Activated CD8-positive, alpha-beta T cell treated with anti-CD3 and anti-CD28 coated beads for 36 hours (primary cell): ENCODE data around the gene SH3BP4. TPM values are rescaled to one million over a fixed set of nuclear protein-coding genes. Genes with fewer than 3 reads are reported as not detected.

Experiments
- ATAC-seq: fragments of 200-7000 bp; cut with Tn5 transposase; one replicate; pipeline ENCODE4 v1.10.0; 2021; ENCODE audit warnings: mild to moderate bottlenecking, moderate library complexity
- CTCF ChIA-PET: fragments of 350-600 bp; sonication (Branson Sonifier 250); formaldehyde crosslinking; loops from one replicate; lab custom pipeline; 2021; ENCODE audit warnings: antibody characterized with exemption; lab: Charles Lee
- POLR2A ChIA-PET: fragments of 350-600 bp; sonication (Branson Sonifier 250); formaldehyde crosslinking; loops from one replicate; lab custom pipeline; 2021; ENCODE audit warnings: antibody characterized with exemption; lab: Charles Lee
- DNase-seq: peaks from one replicate; pipeline ENCODE4 v3.0.0-alpha.2; 2020
- H3K27ac Mint-ChIP-seq: one replicate; pipeline ENCODE4 v1.8.0; 2021; ENCODE audit warnings: mild to moderate bottlenecking, mixed read lengths
- H3K27me3 Mint-ChIP-seq: one replicate; pipeline ENCODE4 v1.8.0; 2021; ENCODE audit warnings: mixed read lengths
- H3K36me3 Mint-ChIP-seq: one replicate; pipeline ENCODE4 v1.8.0; 2021; ENCODE audit warnings: low read depth, mixed read lengths
- H3K4me1 Mint-ChIP-seq: one replicate; pipeline ENCODE4 v1.8.0; 2021; ENCODE audit warnings: low read depth, mixed read lengths
- H3K4me3 Mint-ChIP-seq: one replicate; pipeline ENCODE4 v1.8.0; 2021; ENCODE audit warnings: mild to moderate bottlenecking, moderate library complexity, mixed read lengths
- H3K9me3 Mint-ChIP-seq: one replicate; pipeline ENCODE4 v1.8.0; 2021; ENCODE audit warnings: mixed read lengths
- CTCF ChIP-seq: fragments of 200-600 bp; IDR thresholded peaks from one replicate; pipeline ENCODE4 v1.8.0; 2022; ENCODE audit warnings: antibody characterized with exemption, mild to moderate bottlenecking
- intact Hi-C: fragments of 100-400 bp; cut with micrococcal nuclease; formaldehyde crosslinking; loops from one replicate; pipeline ENCODE4 v1.10.0; 2022
- total RNA-seq, 2 experiments: library from RNA; stranded (reverse); gene quantifications; one replicate each; pipeline ENCODE4 v1.2.3, GENCODE V29; 2021

The SH3BP4 gene
- total RNA-seq, 2 experiments from 2014 or later, result 0.14 to 0.54 TPM

GRCh38 chr2:234995332-234996068, 43.7 kb downstream of the SH3BP4 start:
- TF ChIP-seq CTCF, result no peak
- no peaks in the 10 kb centered on the region for H3K36me3 Mint-ChIP-seq
- intact Hi-C loops, result no loop called here
- no peak for DNase-seq
- no peak overlapping the region for H3K27ac Mint-ChIP-seq
- no peaks in the 10 kb centered on the region for H3K9me3 Mint-ChIP-seq
- ChIA-PET CTCF (no interaction called here), POLR2A (no interaction called here)
- no peak for ATAC-seq
- no peak overlapping the region for H3K4me3 Mint-ChIP-seq
- peaks cover 2% of the 10 kb centered on the region for H3K4me1 Mint-ChIP-seq
- peaks cover 10% of the 10 kb centered on the region for H3K27me3 Mint-ChIP-seq

- no peaks in the 10 kb centered on the region for H3K36me3 Mint-ChIP-seq
- POLR2A ChIA-PET, result no interaction called here
- H3K4me1 Mint-ChIP-seq, result peaks cover 2% of the 10 kb centered on the region
These were observed 44.5 kb downstream of the SH3BP4 start for GRCh38 chr2:234996069-234996940.

GRCh38 chr2:234996941-234997270, 45.1 kb downstream of the SH3BP4 start:
- intact Hi-C loops, result no loop called here
- peaks cover 2% of the 10 kb centered on the region for H3K4me1 Mint-ChIP-seq
- no peak for TF ChIP-seq CTCF

More at GRCh38 chr2:234996069-234996940, 44.5 kb downstream of the SH3BP4 start:
- TF ChIP-seq CTCF, result no peak
- no peak overlapping the region for H3K27ac Mint-ChIP-seq
- DNase-seq (no peak), ATAC-seq (no peak)
- H3K4me3 Mint-ChIP-seq, result no peak overlapping the region
- intact Hi-C loops, result no loop called here
- CTCF ChIA-PET, result no interaction called here
- H3K27me3 Mint-ChIP-seq, result peaks cover 10% of the 10 kb centered on the region
- no peaks in the 10 kb centered on the region for H3K9me3 Mint-ChIP-seq

GRCh38 chr2:234997389-234997788, 45.6 kb downstream of the SH3BP4 start:
- no peak for DNase-seq
- Mint-ChIP-seq H3K27ac (no peak overlapping the region), H3K36me3 (no peaks in the 10 kb centered on the region), H3K27me3 (peaks cover 7% of the 10 kb centered on the region), H3K4me1 (peaks cover 2% of the 10 kb centered on the region), H3K9me3 (no peaks in the 10 kb centered on the region), H3K4me3 (no peak overlapping the region)
- intact Hi-C loops, result no loop called here
- CTCF ChIA-PET, result no interaction called here
- POLR2A ChIA-PET, result no interaction called here
- no peak for TF ChIP-seq CTCF
- ATAC-seq, result no peak

More at GRCh38 chr2:234996941-234997270, 45.1 kb downstream of the SH3BP4 start:
- POLR2A ChIA-PET, result no interaction called here
- CTCF ChIA-PET, result no interaction called here
- ATAC-seq (no peak), DNase-seq (no peak)
- no peak overlapping the region for H3K27ac Mint-ChIP-seq
- H3K4me3 Mint-ChIP-seq, result no peak overlapping the region
- no peaks in the 10 kb centered on the region for H3K9me3 Mint-ChIP-seq
- H3K36me3 Mint-ChIP-seq, result no peaks in the 10 kb centered on the region
- H3K27me3 Mint-ChIP-seq, result peaks cover 10% of the 10 kb centered on the region
